NCI-H1436 (cell line): ENCODE results near the gene CDK14.
"Not testable (repeated sequence)": the region's sequence is repeated elsewhere in the genome, so short reads cannot be mapped to it uniquely, and the experiment has no call there.

ENCODE experiments used
- DNase-seq: peaks from one replicate; lab custom pipeline; 2025; lab: John Stamatoyannopoulos, UW

Gene CDK14

GRCh38 chr7:90757565-90757950 is 161.4 kb downstream of the CDK14 start:
- DNase-seq = not testable (repeated sequence)

- DNase-seq = no peak
Measured at GRCh38 chr7:90758933-90759562, 162.9 kb downstream of the CDK14 start.

GRCh38 chr7:90759710-90760109 is 163.6 kb downstream of the CDK14 start:
- DNase-seq = no peak

- DNase-seq = no peak
Measured at GRCh38 chr7:90760892-90761291, 164.8 kb downstream of the CDK14 start.

- no peak for DNase-seq
Measured at GRCh38 chr7:90761584-90761983, 165.5 kb downstream of the CDK14 start.

GRCh38 chr7:90763108-90763507 is 167.0 kb downstream of the CDK14 start:
- no peak for DNase-seq

GRCh38 chr7:90764848-90765570 is 168.9 kb downstream of the CDK14 start:
- DNase-seq = no peak

- DNase-seq = no peak
Measured at GRCh38 chr7:90766814-90767564, 170.9 kb downstream of the CDK14 start.

GRCh38 chr7:90768301-90768700 is 172.2 kb downstream of the CDK14 start:
- DNase-seq = no peak

- no peak for DNase-seq
Measured at GRCh38 chr7:90769036-90769435, 172.9 kb downstream of the CDK14 start.

- DNase-seq = not testable (repeated sequence)
Measured at GRCh38 chr7:90769566-90769965, 173.4 kb downstream of the CDK14 start.

- no peak for DNase-seq
Measured at GRCh38 chr7:90771281-90771680, 175.2 kb downstream of the CDK14 start.

GRCh38 chr7:90772410-90772809 is 176.3 kb downstream of the CDK14 start:
- no peak for DNase-seq

GRCh38 chr7:90773269-90773668 is 177.1 kb downstream of the CDK14 start:
- DNase-seq = no peak

- DNase-seq = no peak
Measured at GRCh38 chr7:90774706-90775105, 178.6 kb downstream of the CDK14 start.

GRCh38 chr7:90775383-90775965 is 179.4 kb downstream of the CDK14 start:
- no peak for DNase-seq

GRCh38 chr7:90777041-90777440 is 180.9 kb downstream of the CDK14 start:
- no peak for DNase-seq

- no peak for DNase-seq
Measured at GRCh38 chr7:90777465-90777864, 181.3 kb downstream of the CDK14 start.

- no peak for DNase-seq
Measured at GRCh38 chr7:90777886-90778285, 181.8 kb downstream of the CDK14 start.

GRCh38 chr7:90788052-90788451 is 191.9 kb downstream of the CDK14 start:
- no peak for DNase-seq

GRCh38 chr7:90789736-90790306 is 193.7 kb downstream of the CDK14 start:
- no peak for DNase-seq

- no peak for DNase-seq
Measured at GRCh38 chr7:90791596-90791995, 195.5 kb downstream of the CDK14 start.
